ENCODE data around the gene PCDHGA12. TPM values are rescaled to one million over a fixed set of nuclear protein-coding genes. Genes with fewer than 3 reads are reported as not detected.
"Not testable (repeated sequence)": the region's sequence is repeated elsewhere in the genome, so short reads cannot be mapped to it uniquely, and the experiment has no call there.

PCDHGA12 gene
- total RNA-seq, 6 experiments from 2014 or later = 0.73 to 1.6 (median 1.3) TPM

GRCh38 chr5:141407790-141408505, 22.4 kb upstream of the PCDHGA12 start, which contains the start of gene PCDHGB6:
TSS of gene PCDHGB6 (plus strand) at chr5:141408021. CDS start at chr5:141408203, 182 bp downstream.
- intact Hi-C loops (cut with DNase I) = loop anchor here in 1 of 2 donors (10.0 kb wide), 1 partner anchor 147 kb away; no protein-coding TSS in a partner anchor
- Histone ChIP-seq H3K4me3 (peak within 1 kb of the TSS; percentile 14 to 44 (median 25)), H3K9me3 (peaks cover 0 to 15% (median 5%) of the 10 kb centered on the region in 4 donors)
- 9% methylated on average over 24 of the region's 51 CpGs for WGBS (ENCODE audit: insufficient coverage, low coverage, low lambda C conversion rate, missing lambda C conversion rate)
- H3K4me1 ChIP-seq, H3K27ac ChIP-seq, H3K27me3 ChIP-seq, H3K36me3 ChIP-seq: not testable (repeated sequence)
- ATAC-seq (peak; percentile 92 to 98 (median 96)), DNase-seq (peak; percentile 58 to 68 (median 66))
- TF ChIP-seq, protein P1, sequence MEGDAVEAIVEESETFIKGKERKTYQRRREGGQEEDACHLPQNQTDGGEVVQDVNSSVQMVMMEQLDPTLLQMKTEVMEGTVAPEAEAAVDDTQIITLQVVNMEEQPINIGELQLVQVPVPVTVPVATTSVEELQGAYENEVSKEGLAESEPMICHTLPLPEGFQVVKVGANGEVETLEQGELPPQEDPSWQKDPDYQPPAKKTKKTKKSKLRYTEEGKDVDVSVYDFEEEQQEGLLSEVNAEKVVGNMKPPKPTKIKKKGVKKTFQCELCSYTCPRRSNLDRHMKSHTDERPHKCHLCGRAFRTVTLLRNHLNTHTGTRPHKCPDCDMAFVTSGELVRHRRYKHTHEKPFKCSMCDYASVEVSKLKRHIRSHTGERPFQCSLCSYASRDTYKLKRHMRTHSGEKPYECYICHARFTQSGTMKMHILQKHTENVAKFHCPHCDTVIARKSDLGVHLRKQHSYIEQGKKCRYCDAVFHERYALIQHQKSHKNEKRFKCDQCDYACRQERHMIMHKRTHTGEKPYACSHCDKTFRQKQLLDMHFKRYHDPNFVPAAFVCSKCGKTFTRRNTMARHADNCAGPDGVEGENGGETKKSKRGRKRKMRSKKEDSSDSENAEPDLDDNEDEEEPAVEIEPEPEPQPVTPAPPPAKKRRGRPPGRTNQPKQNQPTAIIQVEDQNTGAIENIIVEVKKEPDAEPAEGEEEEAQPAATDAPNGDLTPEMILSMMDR (IDR thresholded peaks at IDR 0.05) = peak; percentile 51 to 62 (median 53)

GRCh38 chr5:141409598-141410306, 20.6 kb upstream of the PCDHGA12 start:
- Histone ChIP-seq H3K36me3 (no peaks in the 10 kb centered on the region), H3K4me3 (no peak overlapping the region), H3K9me3 (peaks cover 0 to 6% (median 5%) of the 10 kb centered on the region in 4 donors), H3K27me3 (no peaks in the 10 kb centered on the region), H3K27ac (no peak overlapping the region), H3K4me1 (no peaks in the 10 kb centered on the region)
- ATAC-seq (no peak), DNase-seq (peak in 1 of 3 donors; percentile 32)
- 33% methylated on average over 11 of the region's 64 CpGs for WGBS (ENCODE audit: insufficient coverage, low coverage, low lambda C conversion rate, missing lambda C conversion rate)
- TF ChIP-seq, protein P1 (IDR thresholded peaks at IDR 0.05) = no peak
- TF ChIP-seq POLR2A (IDR thresholded peaks at IDR 0.05) = no peak
- intact Hi-C loops (cut with DNase I) = loop anchor here (10.0 kb wide), 2 partner anchors 145 to 165 kb away; partner anchors contain the start of gene PCDHB15 (in 1 of the 2)

GRCh38 chr5:141411575-141411974, 18.7 kb upstream of the PCDHGA12 start:
- Histone ChIP-seq H3K4me3 (no peak overlapping the region), H3K27me3 (no peaks in the 10 kb centered on the region), H3K36me3 (no peaks in the 10 kb centered on the region), H3K9me3 (peaks cover 0 to 15% (median 5%) of the 10 kb centered on the region in 4 donors), H3K27ac (no peak overlapping the region), H3K4me1 (no peaks in the 10 kb centered on the region)
- intact Hi-C loops (cut with DNase I) = loop anchor here in 1 of 2 donors (10.0 kb wide), 1 partner anchor 167 kb away; the partner anchor contains the start of gene PCDHB15
- DNase-seq (no peak), ATAC-seq (no peak)
- 70% methylated on average over 3 of the region's 3 CpGs for WGBS (ENCODE audit: insufficient coverage, low coverage, low lambda C conversion rate, missing lambda C conversion rate)
- no peak for TF ChIP-seq POLR2A (IDR thresholded peaks at IDR 0.05)
- TF ChIP-seq, protein P1 (IDR thresholded peaks at IDR 0.05) = no peak

DNA sequence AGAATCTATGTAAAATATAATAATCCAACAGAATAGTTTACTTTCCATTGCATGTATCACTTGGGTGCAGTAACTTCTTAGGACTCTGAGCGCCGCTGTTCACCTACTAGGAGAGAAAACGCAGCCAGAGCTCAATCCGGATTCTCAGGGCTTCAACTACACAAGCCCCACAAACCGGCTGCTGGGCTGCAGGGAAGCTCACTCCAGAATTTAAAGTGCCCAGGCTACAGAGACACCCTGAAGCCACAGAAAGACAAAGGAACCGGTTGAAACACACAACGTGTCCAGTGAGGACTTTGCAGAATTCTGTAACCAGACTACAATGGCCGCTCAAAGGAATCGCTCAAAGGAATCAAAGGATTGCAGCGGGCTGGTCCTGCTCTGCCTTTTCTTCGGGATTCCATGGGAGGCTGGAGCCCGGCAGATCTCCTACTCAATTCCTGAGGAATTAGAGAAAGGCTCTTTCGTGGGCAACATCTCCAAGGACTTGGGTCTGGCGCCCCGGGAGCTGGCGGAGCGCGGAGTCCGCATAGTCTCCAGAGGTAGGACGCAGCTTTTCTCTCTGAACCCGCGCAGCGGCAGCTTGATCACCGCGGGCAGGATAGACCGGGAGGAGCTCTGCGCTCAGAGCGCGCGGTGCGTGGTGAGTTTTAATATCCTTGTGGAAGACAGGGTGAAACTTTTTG, 17.3 kb upstream of the PCDHGA12 start, which contains the start of gene PCDHGA10:
Gene PCDHGA10 (plus strand): TSS at position 134 of the 686 bp plus-strand sequence. CDS start 189 bp downstream, at position 323.
- H3K9me3 ChIP-seq = peaks cover 0 to 16% (median 5%) of the 10 kb centered on the region in 4 donors
- no peaks in the 10 kb centered on the region for H3K36me3 ChIP-seq
- H3K27ac ChIP-seq = peak within 1 kb of the TSS in 2 of 3 donors; percentile 4 to 30
- DNase-seq (peak in 2 of 3 donors; percentile 62 to 70), ATAC-seq (peak; percentile 79 to 86 (median 85))
- H3K4me3 ChIP-seq = peak within 1 kb of the TSS; percentile 26 to 56 (median 45)
- no peaks in the 10 kb centered on the region for H3K27me3 ChIP-seq
- H3K4me1 ChIP-seq = no peaks in the 10 kb centered on the region
- no peak for TF ChIP-seq POLR2A (IDR thresholded peaks at IDR 0.05)
- TF ChIP-seq, protein P1 (IDR thresholded peaks at IDR 0.05) = peak; percentile 46 to 62 (median 52)
- intact Hi-C loops (cut with DNase I) = loop anchor here in 1 of 2 donors (10.0 kb wide), 1 partner anchor 168 kb away; the partner anchor contains the start of gene PCDHB15
- WGBS (ENCODE audit: insufficient coverage, low coverage, low lambda C conversion rate, missing lambda C conversion rate) = 9% methylated on average over 26 of the region's 31 CpGs

All from right lobe of liver (tissue), 6 donors.